ENCODE measurements around the gene CPLX3.
A peak's percentile ranks its signal among the peaks of the same experiment; 100 is the strongest.

- TF ChIP-seq CTCF (IDR thresholded peaks at IDR 0.05; ENCODE audit: poor library complexity) (peak; percentile 47), EZH2 (IDR thresholded peaks at IDR 0.05; ENCODE audit: borderline replicate concordance) (no peak)
Measured at GRCh38 chr15:74781431-74782258, 44.8 kb upstream of the CPLX3 start, which contains the start of gene CSK.
